GM18502 (cell line): Measurements from ENCODE around the gene RB1.
"Not testable (repeated sequence)": the region's sequence is repeated elsewhere in the genome, so short reads cannot be mapped to it uniquely, and the experiment has no call there.

ENCODE experiments used
- ATAC-seq: cut with Tn5 transposase; IDR thresholded peaks from one replicate; pipeline ENCODE4 v1.9.1; 2021; ENCODE audit warnings: mild to moderate bottlenecking; ENCODE audit not compliant: unreplicated experiment, poor library complexity

Gene RB1

DNA sequence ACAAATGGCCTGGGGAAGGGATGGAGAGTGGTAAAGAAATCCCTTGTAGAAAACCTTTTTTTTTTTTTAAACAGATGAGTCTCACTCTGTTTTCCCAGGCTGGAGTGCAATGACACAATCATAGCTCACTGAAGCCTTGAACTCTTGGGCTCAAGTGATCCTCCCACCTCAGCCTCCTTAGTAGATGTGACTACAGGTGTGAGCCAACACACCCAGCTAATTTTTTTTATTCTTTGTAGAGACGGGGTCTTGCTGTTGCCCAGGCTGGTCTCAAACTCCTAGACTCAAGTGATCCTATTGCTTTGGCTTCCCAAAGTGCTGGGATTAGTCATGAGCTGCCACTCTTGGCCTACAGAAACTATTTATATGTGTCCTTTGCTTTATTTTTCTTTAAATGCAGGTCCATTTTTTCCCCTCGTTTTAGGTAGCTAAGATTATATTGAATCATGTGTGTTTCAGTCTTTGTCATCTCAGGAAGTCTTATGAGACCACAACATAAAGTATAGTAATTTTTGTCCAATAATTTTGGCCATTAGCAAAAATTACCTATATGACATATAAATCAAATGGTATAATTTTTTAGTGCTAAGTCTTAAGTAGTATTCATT, 98.9 kb downstream of the RB1 start:
- ATAC-seq: peak; percentile 44

DNA sequence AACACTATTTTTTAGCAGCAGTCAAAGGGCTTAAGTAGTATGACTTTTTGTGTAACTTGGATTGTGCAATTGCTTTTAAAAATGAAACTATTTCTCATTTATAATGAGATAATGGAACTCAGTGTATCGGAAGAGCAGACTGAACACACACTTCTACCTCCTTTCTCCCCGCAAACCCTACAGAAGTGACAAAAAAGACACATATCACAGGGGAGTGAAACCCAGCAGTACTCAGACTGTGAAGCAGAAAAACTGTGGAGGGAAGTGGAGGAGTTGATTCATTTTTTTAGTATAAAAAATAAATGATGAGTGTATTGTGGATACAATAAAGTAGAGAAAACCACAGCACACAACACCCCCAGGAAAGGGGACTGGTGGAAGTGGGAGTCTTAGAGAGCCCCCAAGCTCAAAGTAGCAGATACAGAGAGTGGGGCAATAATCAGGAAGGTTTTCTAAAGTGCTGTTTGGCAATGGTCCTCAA, 99.6 kb downstream of the RB1 start:
- peak; percentile 60 for ATAC-seq

DNA sequence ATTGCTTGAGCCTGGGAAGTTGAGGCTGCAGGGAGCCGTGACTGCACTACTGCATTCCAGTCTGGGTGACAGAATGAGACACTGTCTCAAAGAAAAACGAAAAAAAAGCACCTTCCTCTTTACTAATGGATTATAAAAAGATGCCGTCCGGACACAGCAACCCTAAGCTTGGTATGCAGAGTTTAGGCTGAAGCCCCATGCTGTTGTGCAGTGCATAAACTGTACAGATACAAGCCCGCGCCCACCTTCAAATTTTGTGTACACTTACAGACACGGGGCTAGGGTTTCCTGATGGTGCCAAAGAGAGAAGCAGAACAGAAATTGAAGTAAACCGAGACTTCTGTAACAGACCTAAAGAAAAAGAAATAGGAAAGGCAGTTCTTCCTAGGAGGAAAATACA, 100.4 kb downstream of the RB1 start:
- no peak for ATAC-seq

DNA sequence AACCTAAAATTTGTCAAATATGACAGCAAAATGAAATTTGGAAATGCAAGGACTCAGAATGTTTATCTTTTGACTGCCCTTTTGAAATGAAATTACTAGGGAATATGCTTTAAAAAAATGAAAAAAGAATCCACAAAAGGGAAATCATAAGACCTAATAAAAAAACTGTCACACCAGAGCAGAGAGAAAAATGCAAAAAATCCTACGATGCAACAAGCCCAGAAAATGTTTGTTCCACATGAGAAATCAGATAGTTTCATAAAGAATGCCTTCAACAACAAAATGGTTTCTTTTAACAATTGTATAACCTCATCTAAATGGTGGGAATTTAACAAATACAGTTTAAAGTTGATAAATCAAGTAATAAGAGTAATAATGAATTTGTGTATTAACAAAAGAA, 101.4 kb downstream of the RB1 start:
- ATAC-seq: no peak

DNA sequence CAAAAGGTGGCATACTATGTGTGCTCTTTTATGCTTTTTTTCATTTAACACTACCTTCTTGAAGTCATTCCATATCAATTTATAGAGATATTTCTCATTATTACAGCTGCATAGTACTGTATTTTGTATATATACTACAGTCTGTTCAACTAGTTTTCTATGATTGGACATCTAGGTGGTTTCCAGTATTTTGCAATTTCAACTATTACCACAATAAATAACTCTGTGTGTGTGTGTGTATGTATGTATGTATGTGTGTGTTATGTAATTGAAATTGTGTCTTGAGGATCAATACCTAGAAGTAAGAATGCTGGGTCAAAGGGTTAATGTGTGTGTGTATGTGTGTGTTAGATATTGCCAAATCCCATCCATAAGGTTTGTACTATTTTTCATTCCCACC, 102.3 kb downstream of the RB1 start:
- ATAC-seq: no peak

DNA sequence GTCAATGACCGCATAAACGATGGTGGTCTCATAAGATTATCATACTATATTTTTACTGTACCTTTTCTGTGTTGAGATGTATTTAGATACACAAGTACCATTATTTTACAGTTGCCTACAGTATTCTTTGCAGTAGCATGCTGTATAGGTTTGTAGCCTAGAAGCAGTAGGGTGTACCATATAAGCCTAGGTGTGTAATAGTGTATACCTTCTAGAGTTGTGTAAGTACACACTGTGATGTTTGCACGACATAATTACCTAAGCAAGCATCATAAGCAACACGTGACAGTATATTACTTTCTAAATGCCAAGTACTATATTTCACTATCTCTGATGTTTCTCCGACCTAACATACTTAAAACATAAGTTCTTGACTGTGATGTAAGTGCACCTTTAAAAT, 106.6 kb downstream of the RB1 start:
- no peak for ATAC-seq

DNA sequence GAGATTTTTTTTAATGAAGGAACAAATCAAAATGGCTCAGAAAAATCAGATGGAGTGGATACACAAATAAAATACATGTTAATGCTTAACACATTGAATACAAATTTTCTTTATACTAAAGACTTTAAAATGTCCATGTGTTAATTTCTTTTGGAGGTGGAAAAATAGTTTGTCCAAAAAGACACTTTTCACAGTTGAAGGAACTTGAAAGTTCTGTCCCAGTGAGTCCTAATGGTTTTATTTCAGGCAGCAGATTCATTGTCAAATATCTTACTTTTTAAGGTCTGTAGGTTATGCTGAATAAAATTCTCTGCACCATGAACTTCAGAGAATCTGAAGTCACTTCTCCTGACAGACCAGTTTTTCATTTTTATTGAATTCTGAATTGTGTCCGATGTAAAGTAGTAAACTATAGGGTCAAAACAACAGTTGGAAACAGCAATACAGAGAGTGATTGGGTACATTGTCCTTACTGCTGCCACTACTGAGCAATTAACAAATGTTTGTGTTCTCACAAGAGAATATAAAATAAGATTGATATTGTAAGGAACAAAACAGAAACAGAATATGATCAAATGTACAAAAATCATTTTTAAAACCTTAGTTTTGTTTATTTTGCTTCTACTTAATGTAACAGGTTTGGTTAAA, 107.7 kb downstream of the RB1 start:
- no peak for ATAC-seq

DNA sequence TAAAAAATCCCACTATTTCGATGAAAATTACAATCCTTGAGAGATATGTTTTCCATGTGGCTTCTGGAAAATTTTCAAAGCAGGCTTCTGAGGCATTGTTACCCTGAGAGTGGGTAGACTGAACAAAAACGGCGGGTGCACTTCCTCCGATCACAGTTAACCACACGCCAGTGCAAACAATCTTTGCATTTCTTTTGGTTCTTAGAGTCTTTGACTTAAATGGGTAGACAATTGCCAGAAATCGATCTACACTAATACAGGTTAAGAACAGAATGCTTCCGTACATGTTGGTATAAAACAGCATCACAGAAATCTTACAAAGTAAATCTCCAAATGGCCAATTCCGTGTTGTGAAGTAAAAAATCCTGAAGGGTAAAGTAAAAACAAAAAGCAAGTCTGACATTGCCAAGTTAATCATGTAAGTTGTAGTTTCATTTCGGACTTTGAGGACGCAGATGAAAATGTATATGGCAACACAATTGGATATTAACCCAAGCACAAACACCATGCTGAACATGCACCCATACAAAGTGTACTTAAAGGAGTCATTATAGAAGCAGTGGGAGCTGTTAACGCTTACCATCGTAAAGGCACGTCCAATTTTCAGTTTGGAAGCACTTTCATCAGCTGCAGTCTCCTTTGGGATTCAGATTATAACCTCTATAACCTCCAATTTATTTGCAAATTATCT, 108.4 kb downstream of the RB1 start:
- ATAC-seq: no peak

DNA sequence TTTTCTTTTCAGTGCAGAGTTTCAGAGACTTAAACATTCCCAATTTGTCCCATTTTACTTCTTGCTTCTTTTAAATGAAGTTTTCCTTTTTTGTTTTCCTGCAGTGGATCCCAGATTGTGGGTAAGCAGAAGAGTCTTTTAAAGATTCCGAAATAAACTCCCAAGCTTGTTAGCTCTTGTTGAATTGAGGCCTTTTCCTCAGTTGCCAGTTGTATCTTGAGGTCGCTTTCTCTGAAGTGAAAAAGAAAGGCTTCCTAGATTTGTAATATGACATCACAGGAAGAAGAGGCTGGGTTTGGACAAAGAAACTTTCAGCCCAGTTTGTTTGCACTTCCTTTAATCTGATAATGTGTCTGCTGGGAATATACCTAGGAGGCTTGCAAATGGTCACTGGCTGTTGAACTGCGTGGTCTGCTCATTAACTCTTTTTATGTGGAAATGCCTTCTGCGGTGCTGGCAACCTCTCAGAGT, 109.4 kb downstream of the RB1 start, which contains the start of gene LPAR6:
Gene LPAR6, minus strand, starts transcription at position 233 of the 471 bp plus-strand sequence. CDS start 690 bp downstream, outside the sequence.
- ATAC-seq: no peak

DNA sequence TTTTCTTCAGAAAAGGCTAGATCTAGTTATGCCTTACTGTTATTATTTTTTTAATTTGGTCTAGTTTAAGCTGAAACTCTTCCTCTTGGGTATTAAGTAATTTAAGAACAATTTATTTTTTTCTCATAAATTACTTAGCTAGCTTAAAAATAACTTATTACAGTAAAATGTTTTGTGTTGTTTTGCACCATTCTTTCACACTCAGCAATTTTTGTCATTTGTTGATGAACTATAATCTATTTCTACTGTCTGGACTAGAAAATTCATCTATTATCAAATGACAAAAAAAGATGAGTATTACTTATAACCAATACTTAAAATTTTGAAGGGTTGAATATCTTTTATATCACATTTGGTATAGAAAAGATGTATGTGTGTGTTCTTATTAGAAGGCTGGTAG, 111.0 kb downstream of the RB1 start:
- no peak for ATAC-seq

DNA sequence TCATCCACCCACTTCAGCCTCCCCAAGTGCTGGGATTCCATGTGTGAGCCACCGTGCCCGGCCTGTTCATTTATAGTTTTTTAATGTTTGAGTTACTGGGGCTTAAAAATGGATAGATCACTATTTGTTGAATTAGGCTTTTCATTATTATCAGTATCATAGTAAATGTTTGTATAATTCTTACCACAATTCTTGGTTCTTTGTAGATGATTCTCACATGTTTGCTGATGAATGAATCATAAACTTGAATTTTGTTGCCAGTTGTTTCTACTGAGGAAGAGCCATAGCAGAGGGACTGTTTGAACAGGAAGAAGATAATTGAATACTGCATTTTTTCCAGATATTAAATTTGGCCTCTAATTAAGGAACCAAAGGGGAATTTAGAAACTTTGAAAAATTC, 112.0 kb downstream of the RB1 start:
- ATAC-seq: no peak

DNA sequence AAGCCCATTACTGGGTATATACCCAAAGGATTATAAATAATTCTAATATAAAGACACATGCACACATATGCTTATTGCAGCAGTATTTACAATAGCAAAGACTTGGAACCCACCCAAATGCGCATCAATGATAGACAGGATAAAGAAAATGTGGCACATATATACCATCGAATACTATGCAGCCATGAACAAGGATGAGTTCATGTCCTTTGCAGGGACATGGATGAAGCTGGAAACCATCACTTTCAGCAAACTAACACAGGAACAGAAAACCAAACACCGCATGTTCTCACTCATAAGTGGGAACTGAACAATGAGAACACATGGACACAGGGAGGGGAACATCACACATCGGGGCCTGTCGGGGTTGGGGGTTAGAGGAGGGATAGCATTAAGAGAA, 118.5 kb downstream of the RB1 start:
- ATAC-seq: not testable (repeated sequence)

DNA sequence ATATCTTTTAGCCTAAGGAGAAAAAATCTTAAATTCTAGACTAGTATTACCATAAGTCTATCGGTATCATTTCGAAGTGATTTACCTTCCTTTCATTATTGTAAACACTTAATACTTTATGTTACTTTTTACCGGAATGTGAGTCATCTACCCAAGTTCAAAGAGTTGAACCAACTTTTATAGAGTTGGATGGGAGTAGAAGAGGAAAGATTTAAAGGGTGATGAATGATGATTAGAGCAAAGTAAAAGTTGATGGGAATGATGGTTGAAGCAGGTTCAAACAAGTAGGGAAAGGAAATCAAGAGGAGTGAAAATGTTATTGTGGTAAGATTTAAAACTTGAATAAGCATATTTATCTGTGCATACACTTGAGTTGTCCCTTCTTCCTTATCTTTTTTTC, 120.7 kb downstream of the RB1 start:
- no peak for ATAC-seq

DNA sequence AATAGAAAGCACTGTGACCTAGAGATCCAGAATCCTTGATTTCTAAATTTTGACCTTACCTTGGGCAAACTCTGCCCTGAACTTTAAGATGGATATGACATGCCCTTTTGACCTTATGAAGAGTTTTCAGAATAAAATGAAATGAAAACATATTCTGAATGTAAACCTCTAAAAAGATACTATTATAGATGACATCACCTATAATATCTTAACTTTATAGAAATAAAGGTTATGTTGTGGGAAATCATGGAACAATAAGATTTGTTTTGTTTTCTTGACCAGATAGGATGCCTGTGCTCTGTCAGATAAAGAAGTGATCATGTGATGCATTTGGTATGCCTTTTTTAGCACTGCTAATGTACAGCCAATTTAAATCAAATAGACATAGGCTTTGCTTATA, 122.5 kb downstream of the RB1 start:
- ATAC-seq: no peak

DNA sequence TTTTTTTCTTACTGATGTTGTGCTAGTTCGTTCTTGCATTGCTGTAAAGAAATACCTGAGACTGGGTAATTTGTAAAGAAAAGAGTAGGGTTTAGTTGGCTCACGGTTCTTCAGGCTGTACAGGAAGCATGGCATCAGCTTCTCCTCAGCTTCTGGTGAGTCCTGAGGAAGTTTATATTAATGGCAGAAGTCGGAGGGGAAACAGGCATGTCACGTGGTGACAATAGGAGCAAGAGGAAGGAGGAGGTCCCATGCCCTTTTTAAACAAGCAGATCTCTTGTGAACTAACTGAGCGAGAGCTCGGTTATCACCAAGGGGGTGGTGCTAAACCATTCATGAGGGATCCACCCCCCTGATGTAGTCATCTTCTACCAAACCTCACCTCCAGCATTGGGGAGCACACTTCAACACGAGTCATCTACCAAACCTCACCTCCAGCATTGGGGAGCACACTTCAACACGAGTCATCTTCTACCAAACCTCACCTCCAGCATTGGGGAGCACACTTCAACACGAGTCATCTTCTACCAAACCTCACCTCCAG, 123.3 kb downstream of the RB1 start:
- not testable (repeated sequence) for ATAC-seq

DNA sequence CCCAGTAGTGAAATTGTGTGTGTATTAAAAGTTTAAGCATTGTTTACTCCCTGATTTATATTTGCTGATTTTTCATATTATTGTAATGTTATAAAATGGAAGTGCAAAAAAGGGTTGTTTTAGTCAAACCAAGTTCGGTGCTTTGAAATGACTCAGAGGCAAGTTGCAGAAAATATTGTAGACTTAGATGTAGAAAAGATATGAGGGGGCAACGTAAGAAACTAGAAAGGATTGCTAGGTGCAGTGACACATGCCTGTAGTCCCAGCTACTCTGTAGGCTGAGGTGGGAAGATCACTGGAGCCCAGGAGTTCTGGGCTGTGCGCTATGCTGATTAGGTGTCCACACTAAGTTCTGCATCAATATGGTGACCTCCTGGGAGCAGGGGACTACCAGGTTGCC, 125.5 kb downstream of the RB1 start:
- no peak for ATAC-seq

DNA sequence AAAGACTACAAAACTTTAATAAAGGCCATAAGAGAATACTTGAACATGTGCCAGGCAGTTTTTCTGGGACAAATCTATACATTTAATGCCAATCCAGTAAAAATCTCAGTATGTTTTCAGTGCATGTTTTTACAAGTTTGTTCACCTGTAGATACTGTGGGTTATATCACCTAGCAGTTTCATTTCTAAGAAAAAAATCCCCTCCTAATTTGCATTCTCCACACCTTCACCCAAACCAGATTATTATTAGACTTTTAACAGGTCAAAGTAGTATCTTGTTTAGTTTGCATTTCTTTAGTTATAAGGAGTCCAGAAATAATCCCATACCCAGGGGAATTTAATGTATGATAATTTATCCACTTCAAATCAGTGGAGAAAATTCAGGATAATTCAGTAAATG, 126.3 kb downstream of the RB1 start:
- ATAC-seq: peak; percentile 59

DNA sequence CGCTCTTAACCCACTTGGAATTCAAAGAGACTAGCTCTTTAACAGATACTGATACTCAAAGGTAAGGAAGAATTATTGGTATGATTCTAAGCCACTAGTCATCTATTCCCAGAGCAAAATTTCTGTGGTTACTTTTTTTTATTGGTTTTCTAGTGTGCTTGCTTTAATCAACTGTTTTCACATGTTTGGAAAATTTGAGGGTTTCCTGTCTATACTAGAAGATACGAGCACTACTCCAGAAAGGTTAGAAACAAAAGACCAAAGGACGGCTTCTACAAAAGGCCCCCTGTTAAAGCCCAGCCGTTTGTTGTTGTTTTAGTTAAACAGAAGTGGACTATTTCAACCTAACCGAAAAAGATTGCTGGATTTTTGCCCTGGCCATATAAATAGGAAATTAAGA, 127.9 kb downstream of the RB1 start:
- ATAC-seq: no peak

DNA sequence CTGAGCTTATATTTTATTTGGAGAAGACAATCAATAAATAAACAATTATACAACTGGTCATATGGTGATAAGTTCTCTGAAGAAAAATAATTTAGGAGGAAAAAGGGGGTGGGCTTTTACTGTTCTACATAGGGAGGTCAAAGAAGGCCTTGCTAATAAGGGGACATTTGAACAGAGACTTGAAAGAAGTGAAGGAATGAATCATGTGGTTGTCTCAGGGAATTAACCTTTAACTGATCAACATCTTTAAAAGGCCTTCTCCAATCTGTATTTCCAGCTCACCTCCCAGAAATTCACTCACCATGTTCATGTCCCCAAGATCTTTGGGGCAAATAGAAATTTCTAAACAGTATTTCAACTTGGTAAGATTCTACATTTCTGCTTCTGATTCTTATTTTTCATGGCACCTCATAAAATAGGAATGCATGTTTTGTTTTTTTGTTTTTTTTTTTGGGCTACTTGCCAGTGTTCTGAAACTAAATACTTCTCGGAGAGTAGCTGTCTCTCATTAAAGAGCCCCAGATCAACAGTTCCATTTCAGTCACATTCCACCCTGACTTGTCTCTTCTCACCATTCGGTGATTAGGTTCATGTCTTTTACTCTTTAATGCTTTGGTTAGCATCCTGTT, 128.6 kb downstream of the RB1 start:
- no peak for ATAC-seq

DNA sequence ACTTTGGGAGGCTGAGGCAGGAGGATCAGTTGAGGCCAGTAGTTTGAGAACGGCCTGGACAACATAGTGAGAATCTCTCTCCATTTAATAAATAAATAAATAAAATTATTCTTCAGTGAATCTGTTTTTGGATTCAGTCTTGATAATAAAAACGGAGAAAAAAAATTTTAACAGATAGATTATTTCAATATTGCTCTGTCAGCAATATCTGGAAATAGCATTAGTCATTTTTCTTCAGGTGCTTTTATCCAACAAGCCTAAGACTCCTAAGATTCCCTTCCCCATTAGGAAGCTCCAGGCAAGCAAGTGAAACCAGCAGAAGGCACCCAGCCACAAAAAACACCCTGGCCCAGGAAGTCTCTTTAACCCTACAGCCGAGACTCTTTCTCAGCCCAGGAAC, 130.6 kb downstream of the RB1 start:
- ATAC-seq: no peak
